GM18870 (cell line): ENCODE results near the gene ZNF574.
"Not testable (repeated sequence)": the region's sequence is repeated elsewhere in the genome, so short reads cannot be mapped to it uniquely, and the experiment has no call there.

ENCODE experiments used
- ATAC-seq: cut with Tn5 transposase; IDR thresholded peaks from one replicate; pipeline ENCODE4 v1.9.1; 2021; ENCODE audit warnings: moderate library complexity; ENCODE audit not compliant: unreplicated experiment

The ZNF574 gene, protein sequence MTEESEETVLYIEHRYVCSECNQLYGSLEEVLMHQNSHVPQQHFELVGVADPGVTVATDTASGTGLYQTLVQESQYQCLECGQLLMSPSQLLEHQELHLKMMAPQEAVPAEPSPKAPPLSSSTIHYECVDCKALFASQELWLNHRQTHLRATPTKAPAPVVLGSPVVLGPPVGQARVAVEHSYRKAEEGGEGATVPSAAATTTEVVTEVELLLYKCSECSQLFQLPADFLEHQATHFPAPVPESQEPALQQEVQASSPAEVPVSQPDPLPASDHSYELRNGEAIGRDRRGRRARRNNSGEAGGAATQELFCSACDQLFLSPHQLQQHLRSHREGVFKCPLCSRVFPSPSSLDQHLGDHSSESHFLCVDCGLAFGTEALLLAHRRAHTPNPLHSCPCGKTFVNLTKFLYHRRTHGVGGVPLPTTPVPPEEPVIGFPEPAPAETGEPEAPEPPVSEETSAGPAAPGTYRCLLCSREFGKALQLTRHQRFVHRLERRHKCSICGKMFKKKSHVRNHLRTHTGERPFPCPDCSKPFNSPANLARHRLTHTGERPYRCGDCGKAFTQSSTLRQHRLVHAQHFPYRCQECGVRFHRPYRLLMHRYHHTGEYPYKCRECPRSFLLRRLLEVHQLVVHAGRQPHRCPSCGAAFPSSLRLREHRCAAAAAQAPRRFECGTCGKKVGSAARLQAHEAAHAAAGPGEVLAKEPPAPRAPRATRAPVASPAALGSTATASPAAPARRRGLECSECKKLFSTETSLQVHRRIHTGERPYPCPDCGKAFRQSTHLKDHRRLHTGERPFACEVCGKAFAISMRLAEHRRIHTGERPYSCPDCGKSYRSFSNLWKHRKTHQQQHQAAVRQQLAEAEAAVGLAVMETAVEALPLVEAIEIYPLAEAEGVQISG

DNA sequence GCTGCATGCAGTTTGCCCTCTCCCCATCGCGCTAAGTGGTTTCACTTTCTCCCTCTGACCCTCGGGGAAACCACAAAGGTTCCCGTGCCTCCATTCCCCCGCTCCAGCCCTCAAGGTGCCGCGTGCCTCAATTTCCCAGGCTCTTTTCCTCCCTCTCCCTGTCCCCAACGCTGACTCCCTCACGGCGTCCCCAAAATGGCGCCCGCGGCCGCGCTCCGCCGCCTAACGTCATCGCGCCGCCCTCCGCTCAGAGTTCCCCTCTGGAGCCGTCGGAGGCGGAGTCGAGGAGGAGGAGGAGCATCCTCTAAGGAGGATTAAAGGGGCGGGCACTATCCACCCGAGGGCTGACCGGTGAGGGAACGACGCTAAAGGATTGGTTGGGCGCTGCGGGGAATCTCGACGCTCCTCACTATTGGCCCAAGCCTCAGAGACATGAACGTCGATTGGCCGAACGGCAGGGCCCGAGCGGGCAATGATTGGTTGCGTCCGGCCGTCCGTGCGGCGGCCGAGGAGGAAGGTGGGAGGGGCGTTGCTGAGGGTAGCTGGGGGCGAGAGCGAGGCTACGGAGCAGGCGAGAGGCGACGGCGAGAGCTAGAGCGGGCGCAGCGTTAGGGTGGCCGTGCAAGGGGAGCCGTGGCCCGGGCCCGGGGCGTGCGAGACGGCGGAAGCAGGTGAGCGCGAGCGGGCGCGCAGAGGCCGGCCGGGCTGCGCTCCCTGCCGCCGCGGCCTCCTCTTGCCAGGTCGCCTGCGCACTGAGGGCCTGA lies at the start of gene ZNF574:
TSS of gene ZNF574 (plus strand) at position 551 of the 764 bp plus-strand sequence. CDS start 2,441 bp downstream, outside the sequence.
- peak; percentile 97 for ATAC-seq

DNA sequence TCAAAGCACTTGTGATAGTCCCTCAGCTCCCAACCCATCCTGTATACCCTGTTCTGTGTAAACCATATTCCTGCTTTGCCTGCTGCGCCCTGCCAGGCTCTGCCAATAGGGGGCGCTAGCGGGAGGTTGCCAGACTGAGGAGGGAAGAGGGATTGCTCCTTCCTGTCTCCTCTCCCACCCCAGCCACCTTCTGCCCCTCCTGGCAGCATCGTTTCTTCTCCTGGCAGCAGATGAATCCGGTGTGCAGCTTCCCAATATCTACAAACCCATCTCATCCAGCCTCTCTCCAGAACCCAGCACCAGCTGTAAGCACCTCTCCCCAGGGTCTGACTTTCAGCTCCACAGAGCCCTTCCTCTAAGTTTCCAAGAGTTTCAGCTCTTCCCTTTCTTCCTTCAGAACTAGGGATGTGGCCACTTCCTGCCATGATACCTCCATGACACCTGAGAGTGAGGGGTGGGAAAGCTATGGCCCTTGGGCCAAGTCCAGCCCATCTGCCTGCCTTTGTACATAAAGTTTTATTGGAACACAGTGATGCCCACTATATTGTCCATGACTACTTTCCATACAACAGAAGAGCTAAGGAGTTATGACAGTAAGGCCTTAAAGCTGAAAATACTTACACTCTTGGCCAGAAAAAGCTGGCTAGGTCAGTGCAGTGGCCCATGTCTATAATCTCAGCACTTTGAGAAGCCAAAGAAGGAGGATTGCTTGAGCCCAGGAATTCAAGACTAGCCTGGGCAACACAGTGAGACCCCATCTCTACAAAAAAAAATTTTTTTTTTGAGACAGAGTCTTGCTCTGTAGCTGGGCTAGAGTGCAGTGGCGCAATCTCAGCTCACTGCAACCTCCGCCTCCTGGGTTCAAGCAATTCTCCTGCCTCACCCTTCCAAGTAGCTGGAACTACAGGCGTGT lies 47.4 kb upstream of the ZNF574 start:
- ATAC-seq, result no peak

DNA sequence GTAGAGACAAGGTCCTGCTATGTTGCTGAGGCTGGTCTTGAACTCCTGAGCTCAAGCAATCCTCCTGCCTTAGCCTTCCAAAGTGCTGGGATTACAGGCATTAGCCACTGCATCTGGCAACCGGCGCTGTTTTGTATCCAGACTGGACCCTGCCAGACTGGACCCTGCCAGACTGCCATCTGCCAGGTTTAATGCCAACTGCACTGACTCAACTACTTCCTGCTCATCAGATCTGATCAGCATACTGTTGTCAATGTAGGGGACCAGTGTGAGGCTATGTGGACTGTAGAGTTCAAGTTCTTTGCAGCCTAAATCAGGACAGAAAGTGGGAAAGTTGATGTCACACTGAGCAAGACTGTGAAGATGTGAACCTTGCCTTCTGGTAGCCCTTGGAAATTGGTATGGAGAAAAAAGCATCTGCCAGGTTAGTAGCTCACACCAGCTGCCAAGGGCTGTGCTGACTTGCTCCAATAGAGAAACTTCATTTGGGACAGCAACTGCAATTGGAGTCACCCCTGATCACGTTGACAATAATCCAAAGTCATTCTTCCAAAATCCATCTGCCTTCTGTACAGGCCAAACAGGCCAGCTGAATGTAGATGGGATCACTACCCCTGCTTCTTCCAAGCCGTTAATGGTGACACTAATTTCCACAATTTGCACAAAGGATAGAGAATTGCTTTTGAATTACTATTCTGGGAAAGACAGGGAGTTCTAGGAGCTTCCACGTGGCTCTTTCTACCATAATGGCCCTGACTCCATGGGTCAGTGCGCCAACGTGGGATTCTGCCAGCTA lies 45.1 kb upstream of the ZNF574 start:
- ATAC-seq, result no peak

DNA sequence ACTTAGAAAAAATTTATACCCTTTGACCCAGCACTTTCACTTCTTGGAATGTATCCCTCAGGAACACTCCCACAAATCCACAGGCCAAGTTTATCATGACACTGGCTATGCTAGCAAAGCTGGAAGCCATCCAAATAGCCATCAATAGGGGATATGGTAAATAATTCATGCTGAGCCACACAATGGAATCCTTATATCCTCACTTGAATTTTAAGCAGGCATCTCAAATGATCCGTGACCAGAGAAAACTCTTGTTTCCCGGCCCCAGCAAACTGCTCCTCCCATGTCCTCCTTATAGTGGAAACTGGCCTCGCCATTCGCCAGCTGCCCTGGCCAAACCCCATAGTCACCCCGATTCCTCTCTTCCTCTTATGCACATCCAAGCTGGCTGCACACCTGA lies 43.5 kb upstream of the ZNF574 start:
- no peak for ATAC-seq

DNA sequence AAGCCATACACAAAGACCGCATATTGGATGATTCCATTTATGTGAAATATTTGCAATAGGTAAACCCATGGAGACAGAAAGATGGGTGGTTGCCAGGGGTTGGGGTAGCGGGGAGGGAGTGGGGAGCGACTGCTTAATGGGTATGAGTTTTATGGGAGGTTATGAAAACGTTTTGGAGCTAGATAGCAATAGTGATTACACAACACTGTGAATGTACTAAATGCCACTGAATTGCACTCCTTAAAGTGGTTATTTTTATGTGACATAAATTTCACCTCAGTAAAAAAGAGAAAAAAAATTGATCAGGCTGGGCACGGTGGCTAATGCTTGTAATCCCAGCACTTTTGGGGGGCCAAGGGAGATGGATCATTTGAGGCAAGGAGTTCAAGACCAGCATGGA lies 42.6 kb upstream of the ZNF574 start:
- ATAC-seq, result no peak

DNA sequence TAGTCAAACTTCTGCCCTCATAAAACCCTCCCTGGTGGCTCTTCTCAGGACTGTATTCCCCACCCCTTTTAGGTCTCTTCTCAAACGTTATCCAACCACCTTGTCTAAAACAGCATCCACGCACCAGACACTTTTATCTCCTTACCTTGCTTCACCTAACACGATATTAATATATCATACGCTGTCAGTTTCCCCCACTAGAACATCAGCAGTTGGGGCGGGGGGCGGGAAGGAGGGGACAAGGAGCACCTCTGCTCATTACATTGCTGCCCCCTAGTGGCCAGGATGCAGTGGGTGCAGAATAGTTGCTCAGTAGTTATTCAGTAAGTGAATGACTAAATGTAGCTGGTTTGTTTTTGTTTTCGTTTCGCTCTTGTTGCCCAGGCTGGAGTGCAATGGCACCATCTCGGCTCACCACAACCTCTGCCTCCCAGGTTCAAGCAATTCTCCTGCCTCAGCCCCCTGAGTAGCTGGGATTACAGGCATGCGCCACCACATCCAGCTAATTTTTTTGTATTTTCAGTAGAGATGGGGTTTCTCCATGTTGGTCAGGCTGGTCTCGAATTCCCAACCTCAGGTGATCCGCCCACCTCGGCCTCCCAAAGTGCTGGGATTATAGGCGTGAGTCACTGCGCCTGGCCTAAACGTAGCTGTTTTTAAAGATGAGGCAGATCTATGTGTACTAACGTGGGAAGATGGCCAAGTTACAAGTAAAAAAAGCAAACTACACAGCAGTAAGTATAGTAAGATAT lies 41.1 kb upstream of the ZNF574 start:
- not testable (repeated sequence) for ATAC-seq

DNA sequence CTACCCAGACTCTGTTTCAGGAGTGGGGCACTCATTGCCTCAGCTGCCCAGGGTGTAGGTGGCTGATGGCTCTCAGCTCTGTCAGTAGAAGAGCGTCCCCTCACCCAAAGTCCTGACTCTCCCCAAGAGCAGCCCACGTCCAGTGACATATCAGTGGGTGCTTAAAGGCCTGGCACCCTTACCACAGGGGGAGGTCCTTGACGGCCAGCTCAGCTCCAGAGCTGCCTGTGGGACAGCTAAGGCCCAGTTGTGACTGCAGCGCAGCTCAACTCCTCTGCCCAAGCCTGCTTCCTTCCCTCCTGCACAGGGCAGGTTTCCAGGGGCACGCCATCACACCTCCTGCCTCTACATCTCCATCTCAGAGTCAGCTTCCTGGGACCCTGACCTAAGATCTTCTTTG lies 38.3 kb upstream of the ZNF574 start:
- ATAC-seq, result no peak

DNA sequence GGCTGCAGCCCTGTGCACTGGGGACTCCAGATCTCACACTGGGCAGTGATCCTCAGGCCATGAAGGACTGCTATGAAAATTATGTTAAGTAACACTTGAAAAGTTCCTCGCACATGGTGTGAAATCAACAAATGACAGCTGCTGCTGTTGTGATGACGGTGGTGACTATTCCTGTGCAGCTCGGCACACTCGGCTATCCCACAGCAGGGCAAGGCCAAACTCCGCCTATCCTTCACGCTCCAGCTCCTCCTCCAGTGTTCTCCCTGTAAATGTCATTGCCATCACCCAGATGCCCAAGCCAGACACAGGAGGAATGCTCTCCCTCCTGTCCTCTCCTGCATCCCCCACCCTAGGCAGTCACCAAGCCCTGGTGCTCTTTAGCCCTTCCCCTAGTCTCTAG lies 37.3 kb upstream of the ZNF574 start:
- no peak for ATAC-seq

DNA sequence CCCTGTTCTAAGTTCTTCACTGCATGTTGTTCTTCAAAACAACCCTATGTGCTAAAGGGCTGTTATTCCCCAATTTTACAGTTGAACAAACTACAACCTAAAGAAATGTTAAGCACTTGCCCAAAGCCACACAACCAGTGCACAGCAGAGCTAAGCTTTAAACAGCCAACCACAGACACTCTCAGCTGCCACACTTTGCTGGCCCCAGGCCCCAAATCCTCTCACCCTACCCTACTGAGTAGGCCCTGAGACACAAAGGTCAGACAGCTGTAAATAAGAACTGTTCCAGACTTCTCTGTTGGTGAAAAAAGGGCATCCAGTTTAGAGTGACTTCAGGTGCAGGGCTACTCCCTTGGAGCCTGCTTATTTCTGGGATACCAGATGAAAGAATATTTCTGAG lies 35.9 kb upstream of the ZNF574 start:
- no peak for ATAC-seq

DNA sequence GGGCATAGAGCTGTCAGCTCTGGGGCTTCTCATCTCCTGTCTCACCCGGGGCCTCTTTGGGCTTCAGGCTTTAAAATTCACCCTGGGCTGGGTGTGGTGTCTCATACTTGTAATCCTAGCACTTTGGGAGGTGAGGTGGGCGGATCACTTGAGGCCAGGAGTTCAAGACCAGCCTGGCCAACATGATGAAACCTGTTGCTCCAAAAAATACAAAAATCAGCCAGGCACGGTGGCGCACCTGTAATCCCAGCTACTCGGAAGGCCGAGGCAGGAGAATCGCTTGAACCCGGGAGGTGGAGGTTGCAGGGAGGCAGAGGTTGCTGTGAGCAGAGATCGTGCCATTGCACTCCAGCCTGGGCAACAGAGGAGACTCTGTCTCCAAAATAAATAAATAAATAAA lies 35.5 kb upstream of the ZNF574 start:
- ATAC-seq, result not testable (repeated sequence)

DNA sequence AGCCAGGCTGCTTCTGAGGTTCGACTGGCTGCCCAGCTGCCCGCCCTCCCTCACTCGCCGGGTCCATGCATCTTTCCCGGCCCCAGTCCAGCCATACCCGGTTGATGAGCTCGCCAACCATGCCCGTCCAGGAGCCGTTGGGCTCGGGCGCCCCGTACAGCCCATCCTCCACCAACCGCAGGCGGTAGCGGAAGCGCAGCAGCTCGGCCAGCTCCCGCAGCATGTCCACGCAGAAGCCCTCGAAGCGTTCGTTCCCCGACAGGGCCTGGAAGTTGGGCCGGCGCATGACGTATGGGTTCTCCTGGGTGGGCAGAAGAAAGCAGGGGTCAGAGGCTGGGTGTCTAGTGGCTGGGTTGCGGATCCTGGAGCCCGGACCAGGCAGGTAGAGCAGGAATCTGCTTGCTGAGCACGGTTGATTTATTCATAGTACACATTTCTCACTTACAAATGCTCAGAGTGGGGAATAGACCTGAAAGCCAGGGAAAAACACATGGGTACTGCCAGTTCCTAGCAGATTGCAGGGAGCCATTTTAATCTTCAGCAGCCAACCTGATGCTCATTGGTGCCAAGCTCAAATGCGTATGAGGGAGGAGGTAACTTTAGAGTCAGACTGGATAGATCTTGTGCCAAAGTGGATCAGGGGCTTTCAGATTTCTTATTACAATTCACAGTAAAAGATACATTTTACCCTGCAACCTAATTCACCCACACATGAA lies 33.4 kb upstream of the ZNF574 start:
- ATAC-seq, result no peak

DNA sequence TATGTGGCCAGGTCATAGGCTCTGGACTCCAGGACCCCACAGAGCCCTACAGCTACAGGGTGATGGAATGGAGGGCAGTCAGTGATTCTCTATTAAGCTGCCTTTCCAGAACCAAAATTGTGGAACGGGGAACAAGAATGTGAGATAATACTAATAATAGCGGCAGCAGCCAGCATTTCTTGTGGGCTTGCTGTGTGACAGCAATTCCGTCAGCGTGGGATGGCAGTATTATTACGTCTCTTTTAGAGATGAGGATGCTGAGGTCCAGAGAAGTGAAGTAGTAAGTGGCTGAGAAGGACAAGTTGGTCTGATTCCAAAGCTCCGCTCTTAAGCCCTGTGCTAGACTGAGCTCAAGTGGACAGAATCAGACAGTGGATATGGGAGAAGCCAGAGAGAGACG lies 30.4 kb upstream of the ZNF574 start:
- ATAC-seq, result no peak

DNA sequence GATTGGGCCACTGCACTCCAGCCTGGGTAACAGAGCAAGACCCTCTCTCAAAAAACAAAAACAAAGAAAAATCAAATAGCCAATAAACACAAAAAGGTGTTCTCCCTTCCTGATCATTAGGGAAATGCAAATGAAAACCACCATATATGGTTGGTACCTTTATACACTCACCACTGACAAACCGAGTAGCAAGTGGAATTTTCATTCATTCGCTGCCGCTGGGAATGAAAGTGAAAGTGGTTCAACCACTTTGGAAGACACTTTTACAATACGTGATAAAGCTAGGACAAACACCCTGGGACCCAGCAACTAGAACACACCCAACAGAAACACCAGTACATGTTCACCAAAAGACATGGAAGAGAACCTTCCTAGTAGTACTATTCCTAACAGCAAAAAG lies 27.0 kb upstream of the ZNF574 start:
- ATAC-seq, result no peak

DNA sequence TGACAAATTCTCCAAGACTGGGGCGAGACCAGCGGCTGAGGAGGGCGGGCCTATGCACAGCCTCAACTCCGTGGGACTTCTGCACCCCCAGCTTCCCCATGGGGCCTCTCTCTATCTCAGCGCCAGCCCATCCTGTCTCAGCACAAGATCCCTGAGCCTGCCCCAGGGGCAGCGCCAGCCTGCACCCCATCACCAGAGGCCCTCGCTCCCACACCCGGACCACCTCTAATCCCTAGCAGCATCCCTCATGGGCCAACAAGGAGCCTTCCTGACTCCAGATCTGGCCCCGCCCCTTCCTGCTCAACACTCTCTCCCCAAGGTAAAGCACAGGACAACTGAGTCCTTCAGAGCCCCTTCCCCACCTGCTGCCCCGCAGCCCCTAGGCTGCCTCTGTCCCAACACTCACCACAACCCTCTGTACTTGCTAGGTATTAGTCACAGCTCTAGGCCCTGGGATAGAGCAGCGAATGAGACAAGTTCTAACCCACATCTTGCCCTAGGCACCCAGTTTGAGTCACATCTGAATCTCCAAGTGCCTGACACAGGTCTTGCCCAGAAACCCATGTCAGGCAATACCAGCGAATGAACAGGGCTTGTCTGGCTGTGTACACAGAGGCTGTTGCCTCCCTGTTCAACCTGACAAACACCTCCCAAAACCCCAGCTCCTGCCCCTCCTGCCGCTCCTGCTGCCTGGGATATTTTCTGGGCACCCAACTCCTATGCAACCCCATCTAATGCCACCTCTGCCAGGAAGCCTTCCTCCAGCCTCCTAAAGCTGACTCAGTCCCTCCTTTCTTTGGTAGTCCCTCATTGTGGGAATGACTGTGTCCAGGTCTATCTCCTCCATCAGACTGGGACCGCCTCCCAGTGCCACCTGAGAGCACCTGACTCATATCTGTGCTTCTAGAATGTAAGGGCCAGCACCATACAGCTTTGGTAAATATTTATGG lies 24.5 kb upstream of the ZNF574 start:
- no peak for ATAC-seq

DNA sequence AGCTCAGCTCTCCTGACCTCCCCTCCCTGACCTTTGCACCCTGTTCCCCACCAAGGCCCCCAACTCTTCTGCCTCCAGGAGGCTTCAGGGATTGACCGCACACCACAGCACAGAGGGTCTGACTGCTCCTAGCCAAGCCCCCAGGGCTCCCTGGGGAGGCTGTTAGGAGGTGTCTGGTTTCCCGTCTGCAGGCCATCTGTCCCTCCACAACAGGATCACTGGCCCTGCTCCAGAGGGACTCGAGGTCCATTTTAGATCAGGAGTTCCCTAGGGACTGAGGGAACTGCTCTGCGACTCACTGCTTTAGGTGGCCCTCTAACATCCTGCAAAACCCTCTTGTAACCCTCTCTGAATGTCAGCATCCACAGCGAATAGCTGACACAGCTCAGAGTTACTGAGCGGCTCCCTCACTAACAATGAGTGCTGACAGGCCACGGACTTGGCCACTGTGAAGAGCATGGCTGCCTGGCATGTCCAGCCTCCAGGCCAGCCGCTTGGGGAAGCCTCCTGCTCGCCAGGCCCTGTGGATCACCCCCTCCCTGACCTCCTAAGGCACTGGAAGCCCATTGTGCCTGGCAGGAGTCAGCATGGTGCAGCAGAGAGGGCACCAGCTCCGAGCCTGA lies 23.6 kb upstream of the ZNF574 start:
- ATAC-seq, result no peak
